OCI-LY1 (cell line): Measurements from ENCODE around the gene ETFB.

Experiments used
- H2AFZ ChIP-seq: fragments of 200-600 bp; sonication (generic), shearing (Covaris generic); 2 replicates; pipeline ENCODE4 v1.6.0; 2014; ENCODE audit warnings: antibody characterized with exemption, mild to moderate bottlenecking, low read length
- H3F3A ChIP-seq: fragments of 200-600 bp; sonication (generic), shearing (Covaris generic); 2 replicates; pipeline ENCODE4 v1.6.0; 2014; ENCODE audit warnings: mild to moderate bottlenecking, antibody characterized with exemption, low read length, moderate library complexity; ENCODE audit not compliant: insufficient read depth
- H3K27ac ChIP-seq: fragments of 200-600 bp; sonication (generic); 2 replicates; pipeline ENCODE4 v1.5.1; 2014; ENCODE audit warnings: low read length, mixed run types, mild to moderate bottlenecking, low read depth; ENCODE audit not compliant: poor library complexity, severe bottlenecking
- H3K27me3 ChIP-seq: fragments of 200-600 bp; sonication (generic); 2 replicates; pipeline ENCODE4 v1.6.0; 2014; ENCODE audit warnings: antibody characterized with exemption, mild to moderate bottlenecking, low read length, moderate library complexity; ENCODE audit not compliant: insufficient read depth
- H3K36me3 ChIP-seq: fragments of 200-600 bp; sonication (generic); 2 replicates; pipeline ENCODE4 v1.6.1; 2014; ENCODE audit warnings: mild to moderate bottlenecking, antibody characterized with exemption, low read length, moderate library complexity, mixed read lengths; ENCODE audit not compliant: insufficient read depth
- H3K4me1 ChIP-seq: fragments of 200-600 bp; sonication (generic); 2 replicates; pipeline ENCODE4 v1.5.1; 2014; ENCODE audit warnings: mild to moderate bottlenecking, low read length, moderate library complexity; ENCODE audit not compliant: insufficient read depth, severe bottlenecking
- H3K4me2 ChIP-seq: fragments of 200-600 bp; sonication (generic), shearing (Covaris generic); 2 replicates; pipeline ENCODE4 v1.6.1; 2014; ENCODE audit warnings: low read length
- H3K4me3 ChIP-seq: fragments of 200-600 bp; sonication (generic); 2 replicates; pipeline ENCODE4 v1.5.1; 2014; ENCODE audit warnings: low read length, low read depth, mild to moderate bottlenecking, mixed read lengths; ENCODE audit not compliant: poor library complexity, severe bottlenecking
- H3K79me2 ChIP-seq: fragments of 200-600 bp; shearing (Covaris generic); 2 replicates; pipeline ENCODE4 v1.6.1; 2016; ENCODE audit warnings: mixed run types, low read length, mixed read lengths; ENCODE audit not compliant: insufficient read depth
- H3K9ac ChIP-seq: fragments of 200-600 bp; sonication (generic), shearing (Covaris generic); 2 replicates; pipeline ENCODE4 v1.6.1; 2014; ENCODE audit warnings: mild to moderate bottlenecking, low read length, mixed read lengths
- H3K9me2 ChIP-seq: fragments of 200-600 bp; sonication (generic), shearing (Covaris generic); 2 replicates; pipeline ENCODE4 v1.6.1; 2014; ENCODE audit warnings: low read depth, mild to moderate bottlenecking, low read length, mixed read lengths
- H3K9me3 ChIP-seq: fragments of 200-600 bp; shearing (Covaris generic); 2 replicates; pipeline ENCODE4 v1.6.1; 2014; ENCODE audit warnings: low read length, mixed read lengths
- H4K20me1 ChIP-seq: fragments of 200-600 bp; sonication (generic), shearing (Covaris generic); 2 replicates; pipeline ENCODE4 v1.6.0; 2016; ENCODE audit warnings: mild to moderate bottlenecking, low read length; ENCODE audit not compliant: insufficient read depth
- CTCF ChIP-seq: fragments of 200-600 bp; sonication (generic), shearing (Covaris generic); IDR thresholded peaks from 2 replicates; pipeline ENCODE4 v1.5.1; 2017; ENCODE audit warnings: mild to moderate bottlenecking, antibody characterized with exemption, low read length, moderate library complexity, mixed read lengths
- EZH2 ChIP-seq: fragments of 200-600 bp; sonication (generic), shearing (Covaris generic); IDR thresholded peaks from 2 replicates; pipeline ENCODE4 v1.8.0; 2017; ENCODE audit warnings: borderline replicate concordance, mixed run types, mild to moderate bottlenecking, antibody characterized with exemption, low read length, moderate library complexity, mixed read lengths

The ETFB gene

GRCh38 chr19:51323481-51324166 lies 42.6 kb downstream of the ETFB start:
- Histone ChIP-seq H3K9me3 (no peaks in the 10 kb centered on the region), H3K9me2 (no peaks in the 10 kb centered on the region), H2AFZ (no peak overlapping the region), H3K4me2 (no peak overlapping the region), H3K36me3 (no peaks in the 10 kb centered on the region), H4K20me1 (no peaks in the 10 kb centered on the region), H3F3A (no peaks in the 10 kb centered on the region), H3K27ac (no peak overlapping the region), H3K79me2 (no peaks in the 10 kb centered on the region), H3K27me3 (no peaks in the 10 kb centered on the region), H3K4me3 (no peak overlapping the region), H3K9ac (no peak overlapping the region), H3K4me1 (no peaks in the 10 kb centered on the region)
- TF ChIP-seq EZH2 (no peak), CTCF (no peak)

GRCh38 chr19:51321799-51322198 lies 44.4 kb downstream of the ETFB start:
- no peaks in the 10 kb centered on the region for H3K4me1 ChIP-seq
- no peak overlapping the region for H3K9ac ChIP-seq
- H3K36me3 ChIP-seq, result no peaks in the 10 kb centered on the region
- no peak overlapping the region for H3K4me2 ChIP-seq
- no peak overlapping the region for H2AFZ ChIP-seq
- H3K27ac ChIP-seq, result no peak overlapping the region
- no peak overlapping the region for H3K4me3 ChIP-seq
- H3F3A ChIP-seq, result no peaks in the 10 kb centered on the region
- H3K9me3 ChIP-seq, result no peaks in the 10 kb centered on the region
- no peaks in the 10 kb centered on the region for H4K20me1 ChIP-seq
- H3K9me2 ChIP-seq, result no peaks in the 10 kb centered on the region
- H3K79me2 ChIP-seq, result no peaks in the 10 kb centered on the region
- no peak for TF ChIP-seq CTCF
- no peak for TF ChIP-seq EZH2
- no peaks in the 10 kb centered on the region for H3K27me3 ChIP-seq

- no peaks in the 10 kb centered on the region for H3K36me3 ChIP-seq
- no peaks in the 10 kb centered on the region for H4K20me1 ChIP-seq
- no peak overlapping the region for H3K4me2 ChIP-seq
- no peak overlapping the region for H3K9ac ChIP-seq
- H3K9me2 ChIP-seq, result no peaks in the 10 kb centered on the region
- no peak overlapping the region for H2AFZ ChIP-seq
- H3K4me1 ChIP-seq, result no peaks in the 10 kb centered on the region
- no peak overlapping the region for H3K4me3 ChIP-seq
- no peaks in the 10 kb centered on the region for H3K9me3 ChIP-seq
- no peaks in the 10 kb centered on the region for H3K79me2 ChIP-seq
- TF ChIP-seq CTCF (no peak), EZH2 (no peak)
- H3K27me3 ChIP-seq, result peaks cover 1% of the 10 kb centered on the region; the same call in 1 of the 2 replicates
- H3F3A ChIP-seq, result no peaks in the 10 kb centered on the region
- H3K27ac ChIP-seq, result no peak overlapping the region
Observed at GRCh38 chr19:51320280-51320657, 45.9 kb downstream of the ETFB start.
